A549 treated with RU486 at 1 μM for 4 hours (cell line): ENCODE measurements around the gene RSPH10B. TPM values are rescaled to one million over a fixed set of nuclear protein-coding genes. Genes with fewer than 3 reads are reported as not detected.

Experiments used
- total RNA-seq: library from RNA; stranded (reverse); fragments of 200-300 nt; extraction: Qiagen RNA extraction; gene quantifications from 5 replicates; pipeline ENCODE4 v1.2.3, GENCODE V29; 2022; ENCODE audit warnings: low read depth

Gene RSPH10B
- total RNA-seq: 0.15 to 0.19 TPM in 2 of 5 replicates, not detected in the others

GRCh38 chr7:5970347-5970911 is at the start of gene RSPH10B:
Gene RSPH10B (minus strand): TSS chr7:5970689. CDS start chr7:5967116, 3,573 bp downstream.

DNA sequence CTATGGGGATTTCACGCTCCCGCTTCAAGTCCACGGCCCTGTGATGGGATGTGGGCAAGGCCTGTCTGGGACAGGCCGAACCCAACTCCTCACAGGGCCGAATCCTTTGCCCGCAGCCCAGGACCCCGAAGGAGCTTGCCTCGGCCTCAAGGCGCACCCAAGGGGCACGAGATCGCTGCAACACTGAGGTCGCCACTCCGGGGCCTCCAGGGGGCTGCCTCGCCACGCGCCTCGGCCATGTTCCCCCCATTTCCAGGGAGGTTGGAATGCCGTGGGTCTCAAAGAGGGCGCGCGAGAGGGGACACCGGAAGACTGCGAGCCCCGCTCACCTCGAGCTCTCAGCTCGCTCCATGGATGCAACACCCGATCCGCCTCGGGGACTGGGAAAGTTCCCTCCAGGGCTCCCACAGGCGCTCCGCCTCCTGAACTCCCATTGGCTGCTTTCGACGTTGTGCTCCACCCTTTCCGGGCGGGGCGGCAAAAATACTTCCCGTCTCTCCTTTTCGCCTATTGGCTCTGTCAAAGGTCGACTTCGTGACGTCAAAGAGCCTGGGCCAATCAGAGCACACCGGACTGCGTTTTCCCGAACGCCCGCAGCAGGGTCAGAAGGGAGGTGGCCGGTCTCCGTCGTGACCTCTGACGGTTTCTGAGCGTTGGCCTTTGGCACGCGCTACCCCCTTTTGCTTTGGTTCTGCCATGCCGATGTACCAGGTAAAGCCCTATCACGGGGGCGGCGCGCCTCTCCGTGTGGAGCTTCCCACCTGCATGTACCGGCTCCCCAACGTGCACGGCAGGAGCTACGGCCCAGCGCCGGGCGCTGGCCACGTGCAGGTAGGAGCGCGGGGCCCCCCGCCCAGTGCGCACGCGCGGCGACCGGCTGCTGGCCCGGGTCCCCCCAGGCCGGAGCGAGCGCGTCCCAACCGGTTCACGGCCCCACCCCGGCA is 38.5 kb upstream of the RSPH10B start, which contains the start of the genes AIMP2 and PMS2:
Gene AIMP2, plus strand, starts transcription at position 605 of the 944 bp plus-strand sequence. Its CDS starts 92 bp downstream, at position 697.
Gene PMS2, minus strand, starts transcription at position 382 of the 944 bp plus-strand sequence. Its CDS starts 30 bp downstream, at position 352.

DNA sequence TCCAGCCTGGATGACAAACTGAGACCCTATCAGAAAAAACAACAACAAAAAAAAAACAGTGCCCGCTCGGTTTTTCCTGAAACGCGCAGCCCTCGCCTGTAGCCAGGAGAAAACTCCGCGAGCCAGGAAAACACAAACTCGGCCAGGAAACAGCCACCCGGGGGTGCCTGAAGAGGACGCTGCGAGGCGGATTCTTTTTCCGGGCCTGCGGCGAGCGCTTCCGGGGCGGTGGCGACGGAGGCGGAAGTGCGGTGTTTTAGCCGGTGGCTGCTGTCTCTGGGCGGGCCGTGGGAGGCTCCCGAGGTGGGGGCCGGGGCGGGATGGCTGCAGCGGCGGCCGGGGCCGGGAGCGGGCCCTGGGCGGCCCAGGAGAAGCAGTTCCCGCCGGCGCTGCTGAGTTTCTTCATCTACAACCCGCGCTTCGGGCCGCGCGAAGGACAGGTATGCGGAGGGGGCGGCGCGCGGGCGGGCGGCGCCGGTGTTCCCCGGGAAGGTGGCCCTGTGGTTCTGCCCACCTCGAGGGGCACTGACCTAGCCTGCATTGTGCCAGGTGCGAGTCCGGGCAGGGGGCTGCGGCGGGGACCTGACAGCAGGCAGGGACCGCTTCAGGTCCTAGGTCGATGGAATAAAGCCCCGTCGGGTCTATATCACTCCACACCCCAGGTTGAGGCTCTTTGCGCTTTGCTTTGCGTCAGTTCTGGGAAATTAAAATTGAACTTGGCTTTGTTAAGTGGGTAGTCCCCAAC is 71.8 kb downstream of the RSPH10B start, which contains the start of gene CCZ1:
Gene CCZ1, plus strand, starts transcription at position 254 of the 745 bp plus-strand sequence. Its CDS starts 67 bp downstream, at position 321.

Other genes with a start within 250 kb of the RSPH10B start
- 23.7 to 27.7 TPM (median 25.5 TPM) in 5 replicates for gene RNF216, start 189.0 kb downstream of the RSPH10B start, total RNA-seq
- not detected in 5 replicates for gene OCM, start 89.9 kb downstream of the RSPH10B start, total RNA-seq
- 54.7 to 81.6 TPM (median 80.6 TPM) in 5 replicates for gene CCZ1, start 72.0 kb downstream of the RSPH10B start, total RNA-seq
- gene PMS2, start 38.4 kb upstream of the RSPH10B start, total RNA-seq: 10.5 to 15.8 TPM (median 11.9 TPM) in 5 replicates
- 83.0 to 98.0 TPM (median 95.2 TPM) in 5 replicates for gene AIMP2, start 38.6 kb upstream of the RSPH10B start, total RNA-seq
- 0.50 to 0.69 TPM (median 0.54 TPM) in 5 replicates for gene ANKRD61, start 60.7 kb upstream of the RSPH10B start, total RNA-seq
- 66.9 to 81.3 TPM (median 78.8 TPM) in 5 replicates for gene EIF2AK1, start 88.5 kb upstream of the RSPH10B start, total RNA-seq
- gene USP42, start 134.3 kb upstream of the RSPH10B start, total RNA-seq: 5.7 to 9.1 TPM (median 8.4 TPM) in 5 replicates